B cell (primary cell): ENCODE measurements around the gene RANBP9. TPM values are rescaled to one million over a fixed set of nuclear protein-coding genes. Genes with fewer than 3 reads are reported as not detected.

ENCODE experiments used
- ATAC-seq: fragments of 200-7000 bp; cut with Tn5 transposase; one replicate; pipeline ENCODE4 v1.10.0; 2021; ENCODE audit warnings: low read depth, mild to moderate bottlenecking, moderate number of reproducible peaks, moderate library complexity
- CTCF ChIA-PET: fragments of 350-600 bp; sonication (Branson Sonifier 250); formaldehyde crosslinking; loops from one replicate; lab custom pipeline; 2021; ENCODE audit warnings: antibody characterized with exemption, inconsistent platforms; lab: Charles Lee
- POLR2A ChIA-PET: fragments of 350-600 bp; sonication (Branson Sonifier 250); formaldehyde crosslinking; loops from one replicate; lab custom pipeline; 2021; ENCODE audit warnings: antibody characterized with exemption; lab: Charles Lee
- DNase-seq: peaks from one replicate; pipeline ENCODE4 v3.0.0; 2013
- H2AFZ ChIP-seq: 2 replicates; pipeline ENCODE4 v1.6.1; 2012; ENCODE audit warnings: mild to moderate bottlenecking, low read depth, low read length; ENCODE audit not compliant: insufficient read depth, poor library complexity, severe bottlenecking
- H3K27ac ChIP-seq, 2 donors: 1 replicate in 1 of 2; 2 replicates in 1 of 2; pipeline ENCODE4 v1.5.1; 2012 to 2013; ENCODE audit warnings: low read length in 2 of 2, mild to moderate bottlenecking in 2 of 2, moderate library complexity in 1 of 2
- H3K27me3 ChIP-seq, 4 experiments: fragments of 200-600 bp in 1 of 4; sonication (generic) in 1 of 4; replicated peaks in 1 of 4; 1 replicate in 2 of 4; 2 replicates in 2 of 4; pipeline versions ENCODE4 v1.6.1 to v1.7.0; 2013 to 2016; ENCODE audit warnings: low read length in 3 of 4, mild to moderate bottlenecking in 2 of 4, mixed read lengths in 1 of 4, moderate library complexity in 1 of 4; ENCODE audit not compliant: insufficient read depth in 4 of 4, control insufficient read depth in 3 of 4; ENCODE audit errors: control extremely low read depth in 1 of 4
- H3K36me3 ChIP-seq, 2 experiments: replicated peaks in 1 of 2; 1 replicate in 1 of 2; 2 replicates in 1 of 2; pipeline versions ENCODE4 v1.6.1 to v1.7.1; 2013; ENCODE audit warnings: low read length in 1 of 2; ENCODE audit not compliant: insufficient read depth in 2 of 2, control insufficient read depth in 1 of 2; ENCODE audit errors: control extremely low read depth in 1 of 2, extremely low read depth in 1 of 2
- H3K4me1 ChIP-seq, 2 donors: fragments of 200-600 bp in 1 of 2; sonication (generic) in 1 of 2; 1 replicate in 1 of 2; 2 replicates in 1 of 2; pipeline versions ENCODE4 v1.5.1 to v1.6.1; 2013 to 2017; ENCODE audit warnings: low read length in 2 of 2; ENCODE audit not compliant: control insufficient read depth in 2 of 2, insufficient read depth in 2 of 2
- H3K4me2 ChIP-seq: replicated peaks from 2 replicates; pipeline ENCODE3; 2012; ENCODE audit warnings: mild to moderate bottlenecking, low read depth, low read length; ENCODE audit not compliant: poor library complexity, severe bottlenecking
- H3K4me3 ChIP-seq, 5 experiments: fragments of 200-600 bp in 1 of 5; sonication (generic) in 1 of 5; 1 replicate in 3 of 5; 2 replicates in 2 of 5; pipeline versions ENCODE4 v1.5.1 to v1.7.0; 2011 to 2016; ENCODE audit warnings: low read length in 4 of 5, mild to moderate bottlenecking in 4 of 5, low read depth in 2 of 5, control low read depth in 1 of 5, moderate library complexity in 1 of 5; ENCODE audit not compliant: insufficient read depth in 1 of 5; ENCODE audit errors: control extremely low read depth in 1 of 5, extremely low read depth in 1 of 5
- H3K79me2 ChIP-seq: fragments of 200-600 bp; sonication (generic); one replicate; pipeline ENCODE4 v1.6.0; 2016; ENCODE audit warnings: low read length; ENCODE audit not compliant: control insufficient read depth, insufficient read depth
- H3K9ac ChIP-seq: fragments of 200-600 bp; sonication (generic); 2 replicates; pipeline ENCODE4 v1.6.1; 2017; ENCODE audit warnings: mild to moderate bottlenecking, low read length, moderate library complexity
- H3K9me3 ChIP-seq, 3 donors: one replicate each; pipeline versions ENCODE4 v1.6.1 to v1.7.1; 2013; ENCODE audit warnings: low read length in 2 of 3; ENCODE audit not compliant: control insufficient read depth in 2 of 3, insufficient read depth in 1 of 3; ENCODE audit errors: control extremely low read depth in 1 of 3
- H4K20me1 ChIP-seq: 2 replicates; pipeline ENCODE4 v1.6.0; 2012; ENCODE audit warnings: mild to moderate bottlenecking, low read length; ENCODE audit not compliant: insufficient read depth, control insufficient read depth, poor library complexity, severe bottlenecking
- H3K27ac Mint-ChIP-seq: one replicate; pipeline ENCODE4 v1.8.0; 2021; ENCODE audit warnings: mixed read lengths
- H3K27me3 Mint-ChIP-seq: one replicate; pipeline ENCODE4 v1.8.0; 2021; ENCODE audit warnings: mixed read lengths
- H3K4me1 Mint-ChIP-seq: one replicate; pipeline ENCODE4 v1.8.0; 2021; ENCODE audit warnings: mixed read lengths
- H3K4me3 Mint-ChIP-seq: one replicate; pipeline ENCODE4 v1.8.0; 2021; ENCODE audit warnings: mixed read lengths
- H3K9me3 Mint-ChIP-seq: one replicate; pipeline ENCODE4 v1.8.0; 2022; ENCODE audit warnings: mixed read lengths; ENCODE audit not compliant: insufficient read depth
- EZH2 ChIP-seq: IDR thresholded peaks from 2 replicates; pipeline ENCODE4 v1.6.1; 2012; ENCODE audit warnings: borderline replicate concordance, low read depth, mild to moderate bottlenecking, moderate library complexity, low read length; ENCODE audit not compliant: insufficient read depth, poor library complexity, severe bottlenecking
- WGBS: methylation state at CpG from one replicate; pipeline ENCODE4 v1.1.5; 2013; ENCODE audit warnings: missing lambda C conversion rate; ENCODE audit not compliant: insufficient coverage; 5-methylcytosine and 5-hydroxymethylcytosine counted together
- intact Hi-C: fragments of 100-400 bp; cut with micrococcal nuclease; formaldehyde crosslinking; loops from one replicate; pipeline ENCODE4 v1.10.0; 2022
- polyA plus RNA-seq: library from polyadenylated mRNA; depleted of rRNA; stranded (reverse); fragments of >200 nt; gene quantifications from 2 replicates; pipeline ENCODE4 v1.2.3, GENCODE V29; 2012
- total RNA-seq, 2 donors: library from RNA; stranded (reverse); fragments of 120-200 nt in 1 of 2; gene quantifications; 1 replicate in 1 of 2; 2 replicates in 1 of 2; pipeline versions ENCODE4 v1.2.3 to v1.2.4, GENCODE V29; 2013 to 2022
- TF ChIP-seq, protein P1 (sequence below): fragments of 200-600 bp; IDR thresholded peaks from one replicate; pipeline ENCODE4 v1.8.0; 2022; ENCODE audit warnings: antibody characterized with exemption, mild to moderate bottlenecking

RANBP9 gene
- total and polyA plus RNA-seq, 2 donors (not counting 1 experiment from before 2014, with no cell fraction given): 20.0 to 34.1 TPM

DNA sequence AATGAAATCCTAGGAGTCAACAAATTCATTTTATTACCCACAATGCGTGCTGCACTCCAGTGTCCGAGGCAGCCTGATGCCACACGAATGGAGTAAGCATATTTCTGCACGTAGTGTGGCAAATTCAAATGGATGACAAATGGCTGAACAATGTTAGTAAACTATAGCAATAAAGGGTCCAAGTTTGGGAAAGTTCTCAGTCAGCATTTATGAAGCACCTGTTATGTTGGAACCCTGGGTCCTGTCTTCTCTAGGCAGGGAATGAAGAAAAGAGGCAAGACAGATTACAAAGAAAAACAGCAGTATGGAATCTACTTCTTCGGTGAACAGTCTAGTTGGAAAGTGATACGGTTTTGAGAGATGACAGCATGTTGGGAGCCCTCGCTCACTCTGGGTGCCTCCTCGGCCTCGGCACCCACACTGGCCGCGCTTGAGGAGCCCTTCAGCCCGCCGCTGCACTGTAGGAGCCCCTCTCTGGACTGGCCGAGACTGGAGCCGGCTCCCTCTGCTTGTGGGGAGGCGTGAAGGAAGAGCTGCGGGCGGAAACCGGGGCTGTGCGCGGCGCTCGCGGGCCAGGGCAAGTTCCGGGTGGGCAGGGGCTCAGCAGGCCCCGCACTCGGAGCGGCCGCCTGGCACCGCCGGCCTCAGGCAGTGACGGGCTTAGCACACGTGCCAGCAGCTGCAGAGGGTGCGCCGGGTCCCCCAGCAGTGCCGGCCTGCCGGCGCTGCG lies 4.8 kb upstream of the RANBP9 start:
- Histone ChIP-seq H3K9ac (no peak overlapping the region), H3K36me3 (no peaks in the 10 kb centered on the region), H3K79me2 (no peaks in the 10 kb centered on the region), H4K20me1 (no peaks in the 10 kb centered on the region), H3K27ac (no peak overlapping the region), H2AFZ (no peak overlapping the region), H3K4me2 (no peak overlapping the region), H3K9me3 (no peaks in the 10 kb centered on the region), H3K27me3 (no peaks in the 10 kb centered on the region), H3K4me1 (peaks cover 6 to 9% of the 10 kb centered on the region in 2 donors), H3K4me3 (no peak overlapping the region)
- DNase-seq: no peak
- Mint-ChIP-seq H3K27ac (no peak overlapping the region), H3K9me3 (peaks cover 6% of the 10 kb centered on the region), H3K4me1 (peaks cover 12% of the 10 kb centered on the region), H3K4me3 (no peak overlapping the region), H3K27me3 (no peaks in the 10 kb centered on the region)
- WGBS: 96% methylated on average over 29 of the region's 39 CpGs
- no peak for ATAC-seq
- POLR2A ChIA-PET: no interaction called here
- CTCF ChIA-PET: no interaction called here
- TF ChIP-seq EZH2: no peak
- TF ChIP-seq, protein P1, sequence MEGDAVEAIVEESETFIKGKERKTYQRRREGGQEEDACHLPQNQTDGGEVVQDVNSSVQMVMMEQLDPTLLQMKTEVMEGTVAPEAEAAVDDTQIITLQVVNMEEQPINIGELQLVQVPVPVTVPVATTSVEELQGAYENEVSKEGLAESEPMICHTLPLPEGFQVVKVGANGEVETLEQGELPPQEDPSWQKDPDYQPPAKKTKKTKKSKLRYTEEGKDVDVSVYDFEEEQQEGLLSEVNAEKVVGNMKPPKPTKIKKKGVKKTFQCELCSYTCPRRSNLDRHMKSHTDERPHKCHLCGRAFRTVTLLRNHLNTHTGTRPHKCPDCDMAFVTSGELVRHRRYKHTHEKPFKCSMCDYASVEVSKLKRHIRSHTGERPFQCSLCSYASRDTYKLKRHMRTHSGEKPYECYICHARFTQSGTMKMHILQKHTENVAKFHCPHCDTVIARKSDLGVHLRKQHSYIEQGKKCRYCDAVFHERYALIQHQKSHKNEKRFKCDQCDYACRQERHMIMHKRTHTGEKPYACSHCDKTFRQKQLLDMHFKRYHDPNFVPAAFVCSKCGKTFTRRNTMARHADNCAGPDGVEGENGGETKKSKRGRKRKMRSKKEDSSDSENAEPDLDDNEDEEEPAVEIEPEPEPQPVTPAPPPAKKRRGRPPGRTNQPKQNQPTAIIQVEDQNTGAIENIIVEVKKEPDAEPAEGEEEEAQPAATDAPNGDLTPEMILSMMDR: no peak
- intact Hi-C loops: no loop called here

DNA sequence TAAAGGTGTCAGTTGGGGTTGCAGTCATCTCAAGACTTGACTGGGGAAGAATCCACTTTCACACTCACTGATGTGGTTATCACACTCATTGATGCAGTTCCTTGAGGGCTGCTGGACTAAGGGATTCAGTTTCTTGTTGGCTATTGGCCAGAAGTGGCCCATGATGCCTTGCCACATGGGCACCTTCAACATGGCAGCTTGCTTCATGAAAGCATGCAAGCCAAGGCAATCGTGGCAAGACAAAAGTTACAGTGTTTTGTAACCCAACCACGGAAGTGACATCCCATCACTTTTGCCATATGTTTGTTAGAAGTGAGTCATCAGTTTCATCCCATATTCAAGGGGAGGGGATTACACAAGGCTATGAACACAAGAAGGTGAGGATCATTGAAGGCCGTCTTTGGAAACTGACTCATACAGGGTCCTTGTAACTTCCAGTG lies 3.8 kb upstream of the RANBP9 start:
- CTCF ChIA-PET: no interaction called here

More for the DNA sequence above, 3.8 kb upstream of the RANBP9 start:
- Histone ChIP-seq H4K20me1 (peaks cover 4% of the 10 kb centered on the region), H3K36me3 (no peaks in the 10 kb centered on the region), H3K27me3 (no peaks in the 10 kb centered on the region), H3K27ac (no peak overlapping the region), H3K9ac (no peak overlapping the region), H3K4me2 (no peak overlapping the region), H3K4me3 (no peak overlapping the region), H3K4me1 (peaks cover 6 to 10% of the 10 kb centered on the region in 2 donors), H2AFZ (no peak overlapping the region), H3K9me3 (no peaks in the 10 kb centered on the region), H3K79me2 (peaks cover 5% of the 10 kb centered on the region)
- no peak overlapping the region for H3K27ac Mint-ChIP-seq
- intact Hi-C loops: no loop called here
- POLR2A ChIA-PET: no interaction called here
- peaks cover 6% of the 10 kb centered on the region for H3K9me3 Mint-ChIP-seq
- H3K27me3 Mint-ChIP-seq: no peaks in the 10 kb centered on the region
- H3K4me1 Mint-ChIP-seq: peaks cover 12% of the 10 kb centered on the region
- DNase-seq: no peak
- no peak for ATAC-seq
- TF ChIP-seq, protein P1: no peak
- WGBS: 92% methylated on average over 2 of the region's 3 CpGs
- no peak overlapping the region for H3K4me3 Mint-ChIP-seq
